Right renal cortex interstitium (tissue), 3 donors: ENCODE measurements around the gene JOSD1. TPM values are rescaled to one million over a fixed set of nuclear protein-coding genes. Genes with fewer than 3 reads are reported as not detected.

Experiments used
- DNase-seq, 3 donors: peaks; one replicate each; pipeline ENCODE4 v3.0.0-alpha.2; 2013; ENCODE audit warnings: low read depth in 3 of 3, low spot score in 2 of 3
- polyA plus RNA-seq, 3 donors: library from polyadenylated mRNA; unstranded; fragments of 120-200 nt; gene quantifications; one replicate each; pipeline ENCODE4 v1.2.1, GENCODE V29; 2013; ENCODE audit not compliant: insufficient read length in 3 of 3

Gene JOSD1
- polyA plus RNA-seq, 3 donors = 36.9 to 41.4 (median 39.2) TPM

DNA sequence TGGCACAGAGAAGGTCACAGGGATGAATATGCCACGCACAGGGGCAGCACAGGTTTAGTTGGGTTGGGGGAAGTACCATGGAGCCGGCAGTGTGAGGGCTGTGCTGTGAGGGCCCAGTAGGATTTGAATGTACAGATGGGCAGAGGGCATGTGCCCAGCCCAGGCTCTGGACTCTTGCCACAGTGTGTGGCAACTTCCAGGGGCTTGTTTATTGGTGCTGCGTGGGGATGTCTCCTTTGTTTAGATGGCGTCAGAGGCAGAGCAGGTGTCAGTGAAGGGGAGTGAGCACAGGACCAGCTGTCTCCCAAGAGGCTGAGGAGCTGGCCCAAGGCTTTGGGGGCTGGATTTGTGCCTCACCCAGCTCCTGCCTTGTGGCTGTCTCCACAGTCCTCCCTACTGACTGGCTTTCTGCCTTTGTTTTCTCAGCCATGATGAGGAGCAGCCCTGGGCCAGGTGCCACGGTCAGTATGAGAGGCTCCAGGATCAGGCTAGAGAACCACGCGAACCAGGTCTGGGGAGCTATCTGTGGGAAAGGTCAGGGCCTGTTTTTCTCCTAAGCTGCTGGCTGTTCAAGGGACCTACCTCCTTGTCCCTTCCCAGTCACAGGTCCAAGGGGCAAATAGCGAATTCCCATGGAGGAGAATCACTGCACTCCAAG lies 33.1 kb upstream of the JOSD1 start:
- DNase-seq = no peak

DNA sequence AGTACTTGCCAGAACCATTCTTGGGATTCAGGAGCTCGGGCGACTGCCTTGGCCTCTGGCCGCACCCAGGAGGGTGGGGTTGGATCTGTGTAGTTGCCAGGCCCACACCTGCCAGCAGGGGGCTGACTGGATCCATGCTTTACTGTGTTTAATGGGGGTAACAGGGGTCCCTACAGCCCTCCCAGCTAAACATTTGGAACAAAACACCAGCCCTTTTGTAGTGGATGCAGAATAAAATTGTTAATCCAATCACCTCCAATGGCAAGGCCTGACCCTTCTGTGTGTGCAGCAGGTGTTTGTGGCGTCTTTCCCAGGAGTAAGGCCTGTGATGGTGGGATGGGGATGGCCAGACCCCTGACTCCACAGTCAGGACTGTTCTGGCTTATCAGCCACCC lies 32.6 kb upstream of the JOSD1 start:
- no peak for DNase-seq

DNA sequence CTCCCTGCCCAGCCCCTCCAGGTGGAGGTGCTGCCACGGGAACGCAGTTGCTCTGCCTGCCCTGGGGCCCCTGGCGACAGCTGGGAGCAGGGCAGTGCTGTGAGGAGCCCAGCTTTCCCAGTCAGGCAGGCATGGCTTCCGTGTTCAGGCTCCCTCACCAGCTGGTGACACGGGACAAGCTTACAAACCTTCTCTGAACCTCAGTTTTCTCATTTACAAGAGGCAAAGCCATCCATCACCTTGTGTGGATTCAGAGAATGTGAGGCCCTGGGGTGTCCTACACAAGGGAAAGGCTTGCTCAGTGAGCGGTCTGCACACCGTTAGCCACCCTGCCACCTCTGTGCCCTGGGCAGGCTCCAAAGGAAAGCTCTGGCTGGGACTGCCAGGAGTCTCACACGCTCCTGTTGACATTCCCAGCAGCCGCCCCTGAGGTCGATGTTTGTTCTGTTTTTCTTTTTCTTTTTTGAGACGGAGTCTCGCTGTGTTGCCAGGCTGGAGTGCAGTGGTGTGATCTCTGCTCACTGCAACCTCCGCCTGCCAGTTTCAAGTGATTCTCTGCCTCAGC lies 31.6 kb upstream of the JOSD1 start:
- DNase-seq = no peak

DNA sequence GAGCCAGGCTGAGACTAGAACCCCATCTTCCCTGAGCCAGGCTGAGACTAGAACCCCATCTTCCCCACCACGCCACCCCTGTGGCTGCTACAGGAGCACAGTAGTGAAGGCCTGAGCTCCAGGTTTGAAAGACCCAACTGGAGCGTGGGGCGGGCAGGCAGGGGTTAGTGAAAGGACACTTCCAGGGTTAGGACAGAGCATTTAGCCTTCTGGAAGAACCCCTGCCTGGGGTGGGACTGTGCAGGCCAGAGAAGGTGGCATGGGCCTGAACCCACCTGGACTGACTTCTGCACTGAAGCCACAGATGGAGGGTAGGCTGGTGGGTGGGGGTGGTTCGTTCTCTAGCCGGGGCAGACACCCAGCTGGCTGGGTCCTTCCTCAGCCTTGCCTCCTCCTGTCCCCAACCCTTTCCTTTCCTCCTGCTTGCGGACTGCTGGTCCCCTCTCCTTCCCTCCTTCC lies 31.0 kb upstream of the JOSD1 start:
- no peak for DNase-seq

DNA sequence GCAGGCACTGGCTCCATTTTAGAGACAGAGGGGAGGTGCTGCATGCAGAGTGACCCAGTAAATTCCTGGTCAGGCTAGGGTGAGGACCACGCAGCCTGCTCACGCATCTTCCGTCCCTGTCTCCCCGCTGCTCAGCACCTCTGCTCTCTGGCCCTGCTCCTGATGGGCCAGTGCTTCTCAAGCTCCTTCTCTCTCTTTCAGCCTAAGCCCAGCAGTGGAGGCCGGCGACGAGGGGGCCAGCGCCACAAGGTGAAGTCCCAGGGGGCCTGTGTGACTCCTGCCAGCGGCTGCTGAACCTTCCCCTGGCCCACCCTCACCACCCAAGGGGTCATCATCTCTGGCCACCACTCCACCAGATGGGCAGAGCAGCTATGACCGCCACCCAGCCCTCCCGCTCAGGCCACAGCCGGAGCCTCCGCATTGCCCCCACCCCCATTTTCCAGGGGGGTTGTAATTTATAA lies 29.7 kb upstream of the JOSD1 start:
- no peak for DNase-seq

DNA sequence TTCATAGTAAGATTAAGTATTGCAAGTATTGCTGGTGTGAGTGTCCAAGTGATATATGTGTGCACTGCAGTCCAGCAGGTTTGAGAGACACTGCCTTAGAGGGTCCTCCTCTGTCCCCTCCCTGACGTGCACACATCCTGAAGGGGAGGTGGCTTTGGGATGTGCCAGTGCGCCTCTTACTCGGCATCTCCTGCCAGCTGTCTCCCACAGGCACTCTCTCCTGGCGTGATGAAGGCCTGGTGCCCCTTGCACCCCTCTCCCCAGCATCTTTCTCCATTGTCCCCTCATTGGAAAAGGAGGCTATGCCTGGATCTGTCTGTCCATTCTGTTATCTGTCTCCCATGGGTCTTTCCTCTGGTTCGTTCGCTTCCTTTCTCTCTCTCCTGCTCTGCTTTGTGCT lies 29.2 kb upstream of the JOSD1 start:
- DNase-seq = no peak

DNA sequence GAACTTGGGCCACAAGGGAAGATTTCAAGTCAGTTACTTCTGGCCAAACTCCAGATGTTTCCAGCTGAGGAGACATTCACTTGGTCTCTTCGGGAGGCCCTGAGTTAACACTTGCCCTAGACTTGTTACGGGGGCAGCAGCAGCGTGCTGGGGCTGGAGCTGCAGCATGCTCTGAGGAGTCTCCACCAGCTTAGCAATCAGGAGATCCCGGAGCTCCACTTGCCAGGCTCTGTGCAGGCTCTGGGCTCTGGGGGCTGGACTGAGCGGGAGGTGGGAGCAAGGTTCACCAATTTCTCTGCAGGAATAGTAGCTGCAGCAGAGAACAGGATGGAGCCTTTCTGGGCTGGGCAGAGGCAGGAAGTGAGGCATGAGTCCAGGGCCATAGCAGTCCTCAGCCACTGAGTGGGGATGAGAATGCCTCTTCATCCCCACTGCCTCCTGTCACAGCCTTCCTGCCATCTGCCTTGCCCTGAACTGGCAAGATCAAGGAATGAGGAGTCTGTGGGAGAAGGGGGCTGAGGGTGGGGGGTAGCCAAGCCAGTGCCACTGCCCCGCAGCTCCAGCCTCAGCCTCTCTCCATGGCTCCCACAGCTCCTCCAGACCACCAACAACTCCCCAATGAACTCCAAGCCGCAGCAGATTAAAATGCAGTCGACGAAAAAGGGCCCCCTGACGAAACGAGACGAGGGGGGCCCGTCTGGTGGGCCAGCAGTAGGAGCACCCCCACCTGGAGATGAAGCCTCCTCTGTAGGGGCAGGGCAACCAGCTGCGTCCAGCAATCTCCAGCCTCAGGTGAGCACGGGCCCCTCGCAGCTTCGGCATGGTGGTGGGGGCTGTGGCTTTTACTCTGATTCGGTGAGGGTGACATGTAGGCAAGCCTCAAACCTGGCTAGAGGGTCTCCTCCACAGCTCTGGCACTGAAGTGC lies 28.4 kb upstream of the JOSD1 start:
- DNase-seq = no peak

DNA sequence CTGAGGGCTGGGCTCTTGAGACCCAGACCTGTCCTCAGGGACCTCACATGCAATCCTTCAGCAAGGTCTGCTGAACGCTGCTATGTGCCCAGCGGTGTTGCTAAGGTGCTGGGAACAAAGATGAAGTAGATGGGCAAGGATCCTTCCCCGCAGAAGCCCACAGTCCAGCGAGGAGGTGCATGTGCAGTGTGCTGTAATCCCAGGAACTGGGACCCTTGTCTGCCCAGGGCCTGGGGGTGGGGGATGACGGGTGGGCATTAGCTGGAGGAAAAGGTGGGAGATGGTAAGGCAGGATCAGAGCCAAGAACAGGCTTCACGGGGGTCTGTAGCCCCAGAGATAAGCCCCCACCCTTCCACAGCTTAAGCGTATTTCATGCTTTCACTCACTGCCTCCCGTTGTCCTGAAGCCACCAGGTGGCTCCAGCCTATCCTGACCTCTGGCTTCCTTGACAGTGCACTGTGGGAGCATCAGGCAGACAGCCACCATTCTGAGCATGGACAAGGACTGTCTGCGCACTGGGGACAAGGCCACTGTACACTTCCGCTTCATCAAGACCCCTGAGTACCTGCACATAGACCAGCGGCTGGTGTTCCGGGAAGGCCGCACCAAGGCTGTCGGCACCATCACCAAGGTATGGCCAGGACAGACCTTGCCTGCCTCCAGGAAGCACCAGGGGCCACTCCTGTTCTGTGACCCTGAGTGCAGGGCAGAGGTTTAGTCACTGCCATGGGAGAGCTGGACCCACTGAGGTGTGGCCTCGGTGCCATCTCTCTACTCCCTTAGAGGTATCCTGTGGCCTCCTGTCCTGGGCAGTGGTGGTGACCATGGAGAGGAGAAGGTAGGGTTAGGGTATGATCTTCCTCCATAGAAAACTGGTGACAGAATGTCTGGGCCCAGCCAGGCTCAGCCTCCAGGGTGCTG lies 27.0 kb upstream of the JOSD1 start:
- DNase-seq = no peak

DNA sequence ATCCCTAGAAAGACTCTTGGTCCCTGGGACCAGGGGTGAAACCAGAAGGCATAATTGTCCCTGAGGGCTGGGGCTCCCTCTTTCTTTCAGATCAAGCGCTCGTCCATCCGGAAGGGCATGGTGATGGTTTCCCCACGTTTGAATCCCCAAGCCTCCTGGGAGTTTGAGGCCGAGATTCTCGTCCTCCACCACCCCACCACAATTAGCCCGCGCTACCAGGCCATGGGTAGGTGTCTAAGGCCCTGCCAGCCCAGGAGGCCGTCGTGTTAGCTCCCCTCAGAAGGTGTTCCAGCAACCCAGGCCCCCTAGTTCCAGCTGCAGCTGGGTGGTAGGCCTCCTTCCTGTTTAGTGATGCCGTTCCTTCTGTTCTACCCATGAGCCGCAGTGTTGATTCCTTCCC lies 26.4 kb upstream of the JOSD1 start:
- DNase-seq = no peak

DNA sequence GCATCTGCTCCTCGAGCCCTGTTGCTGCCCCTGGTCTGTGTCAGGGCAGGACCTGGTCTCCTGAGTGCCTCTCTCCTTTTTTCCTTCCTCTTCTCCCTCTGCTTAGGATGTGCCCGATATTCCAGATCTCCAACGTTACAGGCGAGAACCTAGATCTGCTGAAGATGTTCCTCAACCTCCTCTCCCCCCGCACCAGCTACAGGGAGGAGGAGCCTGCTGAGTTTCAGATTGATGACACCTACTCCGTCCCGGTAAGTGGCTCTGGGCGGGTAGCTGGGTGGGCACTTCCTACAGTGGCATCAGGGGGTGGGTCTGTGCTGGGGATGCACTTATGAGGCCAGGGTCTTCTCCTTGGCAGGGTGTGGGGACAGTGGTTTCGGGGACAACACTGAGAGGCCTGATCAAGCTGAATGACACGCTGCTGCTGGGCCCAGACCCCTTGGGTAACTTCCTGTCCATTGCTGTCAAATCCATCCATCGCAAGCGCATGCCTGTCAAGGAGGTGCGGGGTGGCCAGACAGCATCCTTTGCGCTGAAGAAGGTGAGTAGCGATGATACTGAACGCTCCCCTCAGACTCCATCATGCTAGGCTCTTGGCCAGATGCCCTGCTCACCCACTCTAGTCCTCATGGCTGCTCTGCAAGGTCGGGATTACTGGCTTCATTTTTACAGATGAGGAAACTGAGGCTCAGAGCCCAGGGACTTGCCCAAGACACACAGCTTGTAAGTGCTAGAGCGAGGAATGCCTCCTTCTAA lies 25.3 kb upstream of the JOSD1 start:
- no peak for DNase-seq

DNA sequence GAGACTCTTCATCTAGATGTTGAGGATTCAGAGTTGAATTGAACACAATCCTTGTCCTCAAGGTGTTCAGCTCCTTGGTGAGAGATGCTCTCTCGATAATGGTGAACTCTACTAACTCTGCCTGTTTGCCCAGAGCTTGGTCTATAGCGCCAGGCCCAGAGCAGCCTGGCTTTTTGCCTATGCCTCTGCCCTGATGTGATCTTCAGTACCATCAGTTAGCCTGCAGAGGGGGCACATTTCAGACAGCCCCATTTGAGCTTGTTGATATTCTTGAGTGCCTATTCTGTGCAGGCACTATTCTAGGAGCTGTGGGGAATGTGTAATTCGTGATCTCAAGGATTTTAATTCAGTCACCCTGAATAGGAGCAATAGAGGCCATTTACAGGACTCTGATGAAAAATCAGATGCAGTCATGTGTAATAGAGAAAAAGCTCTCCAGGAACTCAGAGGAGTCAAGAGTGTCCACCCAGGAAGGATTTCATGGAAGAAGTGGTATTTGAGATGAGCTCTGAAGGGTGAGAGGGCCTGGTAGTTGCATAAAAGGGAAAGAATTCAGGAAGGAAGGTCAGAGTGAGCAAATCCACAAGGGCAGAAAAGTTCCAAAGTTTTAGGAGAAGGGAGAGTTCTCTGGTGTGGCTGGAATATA lies 24.3 kb upstream of the JOSD1 start:
- DNase-seq = no peak

DNA sequence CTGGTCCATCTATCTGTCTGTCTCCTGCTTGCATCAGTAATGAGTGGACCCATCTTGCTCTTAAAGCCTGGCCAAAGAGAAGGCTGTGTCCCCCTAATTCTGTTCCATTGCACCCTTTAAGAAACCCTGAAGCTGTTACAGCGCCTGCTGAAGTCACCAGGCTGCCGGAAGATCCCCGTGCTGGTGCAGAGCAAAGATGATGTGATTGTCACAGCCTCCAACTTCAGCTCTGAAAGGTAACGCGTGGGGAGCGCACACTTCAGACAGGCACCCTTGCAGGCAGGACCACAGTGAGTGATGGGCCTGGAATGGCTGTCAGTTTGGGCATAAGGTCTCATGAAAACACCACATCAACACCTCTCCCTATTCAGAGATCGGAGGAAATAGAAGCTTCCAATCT lies 23.4 kb upstream of the JOSD1 start:
- no peak for DNase-seq

DNA sequence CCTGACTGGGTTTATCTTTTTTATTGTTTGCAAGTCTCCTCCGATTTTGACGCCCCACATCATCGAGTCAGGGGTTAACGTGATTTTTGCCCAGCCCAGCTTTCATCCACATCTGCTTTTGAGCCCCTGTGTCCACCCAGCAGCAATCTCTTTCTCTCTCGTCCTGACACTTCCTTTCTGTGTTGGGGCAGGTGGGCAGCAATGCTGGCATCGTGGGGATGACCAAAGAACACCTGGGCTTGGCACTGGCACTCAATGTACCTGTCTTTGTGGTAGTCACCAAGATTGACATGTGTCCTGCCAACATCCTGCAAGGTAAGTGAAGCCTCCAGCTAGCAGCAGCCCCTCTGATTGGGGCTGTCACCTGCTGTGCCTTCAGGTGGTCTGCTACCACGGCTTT lies 20.8 kb upstream of the JOSD1 start:
- DNase-seq = no peak

DNA sequence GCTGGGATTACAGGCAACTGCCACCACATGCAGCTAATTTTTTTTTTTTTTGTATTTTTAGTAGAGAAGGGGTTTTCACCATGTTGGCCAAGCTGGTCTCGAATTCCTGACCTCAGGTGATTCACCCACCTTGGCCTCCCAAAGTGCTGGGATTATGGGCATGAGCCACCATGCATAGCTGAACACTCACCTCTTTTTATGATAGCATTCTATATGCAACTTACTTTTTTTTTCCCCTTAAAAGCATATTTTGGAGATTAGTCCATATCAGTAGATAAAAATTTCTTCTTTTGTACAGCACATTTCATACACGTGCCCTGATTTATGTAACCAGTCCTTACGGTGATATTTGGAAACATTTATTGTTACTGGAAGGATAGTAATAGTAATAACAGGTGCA lies 19.6 kb upstream of the JOSD1 start:
- no peak for DNase-seq

DNA sequence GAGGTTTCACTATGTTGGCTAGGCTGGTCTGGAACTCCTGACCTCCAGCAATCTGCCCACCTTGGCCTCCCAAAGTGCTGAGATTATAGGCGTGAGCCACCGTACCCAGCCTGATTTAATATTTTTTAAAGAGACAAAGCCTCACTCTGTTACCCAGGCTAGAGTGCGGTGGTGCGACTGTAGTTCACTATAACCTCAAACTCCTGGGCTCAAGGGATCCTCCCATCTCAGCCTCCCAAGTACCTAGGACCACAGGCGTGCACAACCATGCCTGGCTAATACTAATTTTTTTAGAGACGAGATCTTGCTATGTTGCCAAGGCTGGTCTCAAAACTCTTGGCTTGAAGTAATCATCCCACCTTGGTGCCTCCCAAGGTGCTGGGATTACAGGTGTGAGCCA lies 18.5 kb upstream of the JOSD1 start:
- DNase-seq = no peak

DNA sequence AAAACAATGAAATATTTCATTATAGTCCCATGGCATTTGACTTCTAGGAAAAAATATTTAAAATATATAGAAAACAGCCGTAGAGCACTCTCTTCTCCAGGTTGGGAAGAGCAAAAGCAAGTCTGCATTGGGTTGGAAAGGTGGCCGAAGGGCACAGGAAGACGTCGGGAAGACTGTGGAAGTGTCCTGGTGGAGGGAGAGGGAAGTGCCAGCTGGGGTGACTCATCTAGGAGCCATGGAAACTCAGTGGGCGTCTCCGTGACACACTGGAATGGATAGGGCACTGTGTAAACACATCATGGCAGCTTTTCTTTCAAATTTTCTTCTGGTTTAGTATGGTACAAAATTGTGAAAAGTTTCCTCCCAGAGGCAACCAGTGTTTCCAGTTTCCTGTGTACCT lies 17.7 kb upstream of the JOSD1 start:
- DNase-seq = no peak

DNA sequence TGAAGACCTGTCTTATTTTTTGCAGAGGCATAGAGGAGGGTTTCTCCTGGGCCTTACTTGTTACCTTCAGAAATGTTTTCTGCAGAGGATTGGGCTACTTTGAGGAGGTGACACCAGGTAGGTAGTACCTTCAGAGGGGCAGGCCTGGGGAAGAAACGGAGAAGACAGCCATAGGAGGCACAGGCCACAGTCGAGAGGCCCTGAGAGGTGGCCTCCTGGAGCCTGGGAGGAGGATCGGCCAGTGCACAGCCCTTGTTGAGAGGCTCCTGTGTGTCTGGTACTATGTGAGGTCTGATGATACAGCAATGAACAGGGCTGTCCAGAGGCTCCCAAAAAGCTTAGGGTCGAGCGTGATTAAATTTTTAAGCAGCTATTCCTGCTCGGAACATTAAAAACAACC lies 16.5 kb upstream of the JOSD1 start:
- no peak for DNase-seq

DNA sequence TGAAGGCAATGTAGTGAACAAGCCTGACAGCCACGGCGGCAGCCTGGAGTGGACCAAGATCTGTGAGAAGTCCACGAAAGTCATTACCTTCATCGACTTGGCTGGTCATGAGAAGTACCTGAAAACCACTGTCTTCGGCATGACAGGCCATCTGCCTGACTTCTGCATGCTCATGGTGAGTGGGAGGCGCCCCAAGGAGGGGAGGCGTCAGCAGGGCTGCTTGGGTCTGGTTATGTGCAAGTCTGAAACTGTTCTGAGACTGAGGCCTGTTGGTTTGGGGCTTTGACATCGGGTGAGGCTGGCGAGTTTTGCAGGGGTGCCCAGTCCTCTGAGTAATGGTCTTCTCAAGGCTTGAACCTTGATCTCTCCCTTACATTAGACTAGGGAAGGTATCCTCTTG lies 16.1 kb upstream of the JOSD1 start:
- no peak for DNase-seq

DNA sequence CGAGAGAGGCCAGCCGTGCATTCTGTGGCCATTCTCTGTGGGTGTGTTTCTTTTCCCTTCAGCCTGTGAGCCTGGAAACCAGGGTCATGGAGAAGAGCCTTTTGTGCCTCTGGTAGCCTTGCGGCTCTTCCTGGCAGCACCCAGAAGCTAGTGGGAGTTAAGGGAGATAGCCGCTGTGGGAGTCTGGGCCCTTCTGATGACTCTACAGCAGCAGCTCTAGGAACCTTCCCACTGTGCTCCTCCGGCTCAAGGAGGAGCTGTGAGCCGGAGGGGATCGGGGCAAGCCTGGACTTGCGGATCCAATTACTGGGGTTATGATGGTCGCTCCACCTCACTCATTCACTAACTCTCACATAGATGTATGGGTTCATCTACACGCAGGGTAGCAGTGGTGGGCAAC lies 15.5 kb upstream of the JOSD1 start:
- no peak for DNase-seq
